Urinary bladder (tissue), 4 donors: ENCODE data around the gene KIF1B. TPM values are rescaled to one million over a fixed set of nuclear protein-coding genes. Genes with fewer than 3 reads are reported as not detected.
"Not testable (repeated sequence)": the region's sequence is repeated elsewhere in the genome, so short reads cannot be mapped to it uniquely, and the experiment has no call there.

Experiments used
- DNase-seq: peaks from one replicate; pipeline ENCODE4 v3.0.0-alpha.2; 2015; ENCODE audit errors: extremely low spot score
- H3K27ac ChIP-seq: one replicate; pipeline ENCODE4 v1.5.1; 2013; ENCODE audit warnings: low read depth, mild to moderate bottlenecking, moderate library complexity
- H3K36me3 ChIP-seq: one replicate; pipeline ENCODE4 v1.6.1; 2013; ENCODE audit warnings: mild to moderate bottlenecking, moderate library complexity; ENCODE audit not compliant: insufficient read depth
- H3K4me1 ChIP-seq: one replicate; pipeline ENCODE4 v1.6.1; 2013; ENCODE audit warnings: mild to moderate bottlenecking, moderate library complexity; ENCODE audit not compliant: insufficient read depth
- H3K4me3 ChIP-seq: one replicate; pipeline ENCODE4 v1.5.1; 2013; ENCODE audit warnings: low read depth, low read length
- WGBS: extraction: QIAGEN DNeasy Blood & Tissue Kit; methylation state at CpG from one replicate; pipeline ENCODE4 v1.1.7; 2013; 5-methylcytosine and 5-hydroxymethylcytosine counted together
- polyA plus RNA-seq: library from polyadenylated mRNA; stranded (reverse); fragments of 200-250 nt; gene quantifications from one replicate; pipeline ENCODE4 v1.2.3, GENCODE V29; 2013
- total RNA-seq: library from RNA; depleted of rRNA; stranded (reverse); fragments of >200 nt; gene quantifications from one replicate; pipeline ENCODE4 v1.2.3, GENCODE V29; 2014
- donor health status: healthy with polysubstance abuse.
- donor health status: healthy.

KIF1B gene
- total and polyA plus RNA-seq, 2 donors = 17.2 to 96.0 TPM

DNA sequence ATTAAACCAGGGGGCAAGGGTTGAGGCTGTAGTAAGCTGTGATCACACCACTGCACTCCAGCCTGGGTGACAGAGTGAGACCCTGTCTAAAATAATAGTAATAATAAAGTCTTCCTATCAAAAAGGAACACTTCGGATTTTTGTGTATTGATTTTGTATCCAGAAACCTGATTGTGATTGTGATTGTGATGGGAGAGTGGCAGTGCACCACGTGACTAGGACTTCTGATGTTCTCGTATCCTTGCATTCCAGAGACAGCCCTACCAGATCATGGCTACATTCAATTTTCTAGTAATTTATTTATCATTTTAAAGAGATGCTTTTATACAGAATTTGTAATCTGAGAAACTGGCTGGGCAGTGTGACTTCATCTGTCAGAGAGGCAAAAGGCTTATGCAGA is 2.6 kb upstream of the KIF1B start:
- Histone ChIP-seq H3K27ac (no peak overlapping the region), H3K36me3 (no peaks in the 10 kb centered on the region), H3K4me1 (peaks cover 1% of the 10 kb centered on the region), H3K4me3 (no peak overlapping the region)
- no peak for DNase-seq
- WGBS = 94% methylated on average over 3 of the region's 3 CpGs

GRCh38 chr1:10208537-10208936 is 1.8 kb upstream of the KIF1B start:
- no peak for DNase-seq
- 91% methylated on average over 11 of the region's 11 CpGs for WGBS

GRCh38 chr1:10209590-10209904 is 823 bp upstream of the KIF1B start:
- 3% methylated on average over 8 of the region's 8 CpGs for WGBS
- no peak for DNase-seq
- Histone ChIP-seq H3K4me3 (peak overlapping the region; percentile 99), H3K36me3 (no peaks in the 10 kb centered on the region), H3K4me1 (peaks cover 1% of the 10 kb centered on the region), H3K27ac (peak overlapping the region; percentile 95)

More at GRCh38 chr1:10208537-10208936, 1.8 kb upstream of the KIF1B start:
- no peaks in the 10 kb centered on the region for H3K36me3 ChIP-seq
- peaks cover 1% of the 10 kb centered on the region for H3K4me1 ChIP-seq
- no peak overlapping the region for H3K27ac ChIP-seq
- no peak overlapping the region for H3K4me3 ChIP-seq

- H3K4me3 ChIP-seq = peak overlapping the region; percentile 99
- peak overlapping the region; percentile 96 for H3K27ac ChIP-seq
- H3K36me3 ChIP-seq = no peaks in the 10 kb centered on the region
- peak; percentile 64 for DNase-seq
- peaks cover 1% of the 10 kb centered on the region for H3K4me1 ChIP-seq
- 1% methylated on average over 67 of the region's 69 CpGs for WGBS
Observed at GRCh38 chr1:10210841-10211804, 753 bp downstream of the KIF1B start.

- H3K27ac ChIP-seq = no peak overlapping the region
- H3K4me3 ChIP-seq = peak overlapping the region; percentile 99
- H3K4me1 ChIP-seq = peaks cover 1% of the 10 kb centered on the region
- no peaks in the 10 kb centered on the region for H3K36me3 ChIP-seq
- 13% methylated on average over 11 of the region's 11 CpGs for WGBS
- no peak for DNase-seq
Observed at GRCh38 chr1:10211805-10212410, 1.5 kb downstream of the KIF1B start.

DNA sequence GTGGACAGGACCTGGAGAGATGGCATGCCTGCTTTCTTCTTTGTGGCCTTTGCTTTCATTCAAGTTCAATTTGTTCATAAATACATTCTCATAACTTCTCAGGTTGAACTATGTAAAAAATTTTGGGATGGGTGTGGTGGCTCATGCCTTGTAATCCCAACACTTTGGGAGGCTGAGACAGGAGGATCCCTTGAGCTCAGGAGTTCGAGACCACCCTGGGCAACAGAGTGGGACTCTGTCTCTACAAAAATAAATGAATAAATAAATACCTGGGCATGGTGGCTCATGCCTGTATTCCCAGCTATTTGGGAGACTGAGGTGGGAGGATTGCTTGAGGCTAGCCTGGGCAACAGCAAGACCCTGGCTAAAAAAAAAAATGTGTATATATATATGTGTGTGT is 2.1 kb downstream of the KIF1B start:
- H3K4me3 ChIP-seq = no peak overlapping the region
- H3K4me1 ChIP-seq = peaks cover 1% of the 10 kb centered on the region
- H3K36me3 ChIP-seq = no peaks in the 10 kb centered on the region
- no peak for DNase-seq
- 77% methylated on average over 1 of the region's 1 CpG for WGBS
- H3K27ac ChIP-seq = peak overlapping the region; percentile 29

DNA sequence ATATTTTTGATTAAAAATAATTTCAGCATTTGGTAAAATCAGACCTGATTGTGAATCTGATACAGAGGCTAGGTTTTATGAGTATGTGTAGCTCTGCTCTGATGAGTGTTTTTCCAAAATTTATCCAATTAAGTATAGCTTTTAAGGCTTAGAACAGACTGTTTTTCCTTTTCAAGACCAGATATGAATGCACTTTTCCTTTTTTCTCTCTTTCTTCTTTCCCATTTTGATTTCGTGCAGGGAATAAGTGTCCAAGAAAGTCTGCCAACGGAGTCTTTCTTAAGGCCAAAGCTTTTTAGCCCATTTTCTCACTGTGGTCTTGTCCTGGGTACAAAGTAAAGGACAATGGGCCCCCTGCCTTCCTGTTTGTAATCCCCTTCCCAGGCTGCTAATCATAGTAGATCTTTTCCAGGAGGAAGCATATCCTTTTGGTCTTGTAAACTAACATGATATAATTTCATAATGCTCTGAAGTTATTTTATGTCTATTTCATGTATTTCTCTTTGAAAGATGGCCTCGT is 2.9 kb downstream of the KIF1B start:
- no peak overlapping the region for H3K4me3 ChIP-seq

GRCh38 chr1:10216090-10216749 is 5.8 kb downstream of the KIF1B start:
- WGBS = 57% methylated on average over 7 of the region's 7 CpGs
- Histone ChIP-seq H3K4me1 (peaks cover 1% of the 10 kb centered on the region), H3K36me3 (no peaks in the 10 kb centered on the region), H3K4me3 (no peak overlapping the region), H3K27ac (no peak overlapping the region)
- no peak for DNase-seq

More for the DNA sequence above, 2.9 kb downstream of the KIF1B start:
- Histone ChIP-seq H3K27ac (no peak overlapping the region), H3K36me3 (no peaks in the 10 kb centered on the region), H3K4me1 (peaks cover 1% of the 10 kb centered on the region)
- DNase-seq = no peak
- 36% methylated on average over 3 of the region's 3 CpGs for WGBS

DNA sequence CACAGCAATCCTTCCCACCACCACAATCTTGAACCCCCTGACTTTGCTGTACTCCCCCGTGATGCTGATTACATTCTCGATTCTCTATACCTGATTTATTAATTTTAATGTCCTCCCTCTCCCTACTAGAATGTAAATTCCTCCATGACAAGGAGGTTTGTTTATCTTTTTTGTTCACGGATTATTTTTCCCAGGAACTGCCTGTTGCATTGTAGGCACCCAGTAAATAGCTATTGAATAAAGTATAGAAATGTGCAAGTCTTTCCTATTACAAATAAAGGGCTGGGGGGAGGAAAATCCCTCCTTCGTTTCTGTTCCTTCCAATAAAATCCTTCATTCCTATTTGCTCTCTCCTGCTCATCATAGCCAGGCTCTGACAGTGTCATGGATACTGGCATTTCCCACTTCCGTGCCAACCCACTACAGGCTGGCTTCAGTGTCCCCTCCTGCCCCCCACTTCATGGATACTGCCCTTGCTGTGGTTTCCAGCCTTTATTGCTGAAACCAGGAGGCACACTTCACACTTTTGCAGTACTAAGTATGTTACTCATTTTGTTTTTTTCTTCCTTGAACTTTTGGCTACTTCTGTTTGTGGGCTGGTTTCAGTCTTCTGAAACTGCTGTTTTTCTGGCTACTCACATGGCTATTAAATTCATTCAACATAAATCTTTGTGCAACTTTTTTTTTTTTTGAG is 7.5 kb downstream of the KIF1B start:
- H3K4me3 ChIP-seq = no peak overlapping the region
- no peaks in the 10 kb centered on the region for H3K36me3 ChIP-seq
- H3K4me1 ChIP-seq = no peaks in the 10 kb centered on the region
- no peak overlapping the region for H3K27ac ChIP-seq
- no peak for DNase-seq
- WGBS = 36% methylated on average over 5 of the region's 5 CpGs

- no peaks in the 10 kb centered on the region for H3K36me3 ChIP-seq
- no peak overlapping the region for H3K27ac ChIP-seq
- H3K4me1 ChIP-seq = no peaks in the 10 kb centered on the region
- no peak overlapping the region for H3K4me3 ChIP-seq
- DNase-seq = no peak
Observed at GRCh38 chr1:10220200-10220599, 9.8 kb downstream of the KIF1B start.

DNA sequence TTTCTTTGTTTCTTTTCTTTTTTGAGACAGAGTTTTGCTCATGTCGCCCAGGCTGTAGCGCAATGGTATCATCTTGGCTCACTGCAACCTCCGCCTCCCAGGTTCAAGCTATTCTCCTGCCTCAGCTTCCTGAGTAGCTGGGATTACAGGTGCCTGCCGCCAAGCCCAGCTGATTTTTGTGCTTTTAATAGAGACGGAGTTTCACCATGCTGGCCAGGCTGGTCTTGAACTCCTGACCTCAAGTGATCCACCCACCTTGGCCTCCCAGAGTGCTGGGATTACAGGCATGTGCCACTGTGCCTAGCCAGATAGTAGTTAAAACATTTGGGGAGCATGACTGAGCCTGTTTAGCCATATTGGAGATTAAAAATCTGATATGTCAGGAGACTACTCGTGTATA is 10.3 kb downstream of the KIF1B start:
- H3K36me3 ChIP-seq, H3K4me3 ChIP-seq, DNase-seq, H3K27ac ChIP-seq, H3K4me1 ChIP-seq: not testable (repeated sequence)
- WGBS = 86% methylated on average over 6 of the region's 6 CpGs

DNA sequence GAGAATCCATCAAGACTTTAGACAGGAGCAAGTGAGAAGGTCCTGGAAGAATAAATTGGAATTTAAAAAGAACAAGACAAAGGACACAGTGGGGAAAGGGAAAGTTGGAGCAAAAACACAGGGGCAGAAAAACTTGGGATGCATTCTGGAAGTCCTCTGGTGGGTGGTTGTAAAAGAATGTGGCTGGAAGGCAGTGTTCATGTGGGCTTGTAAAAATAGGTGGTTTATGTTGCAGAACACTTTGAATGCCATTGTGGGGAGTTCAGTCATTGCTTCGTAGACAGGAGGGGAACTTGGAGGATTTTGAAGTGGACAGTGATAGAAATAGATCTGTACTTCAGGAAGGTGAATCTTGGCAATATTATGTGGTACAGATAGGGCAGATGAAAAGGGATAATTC is 15.2 kb downstream of the KIF1B start:
- Histone ChIP-seq H3K27ac (no peak overlapping the region), H3K4me3 (no peak overlapping the region), H3K4me1 (no peaks in the 10 kb centered on the region), H3K36me3 (no peaks in the 10 kb centered on the region)
- DNase-seq = no peak
- 39% methylated on average over 1 of the region's 1 CpG for WGBS

- Histone ChIP-seq H3K27ac (no peak overlapping the region), H3K4me1 (no peaks in the 10 kb centered on the region), H3K36me3 (no peaks in the 10 kb centered on the region), H3K4me3 (no peak overlapping the region)
- no peak for DNase-seq
- 71% methylated on average over 2 of the region's 2 CpGs for WGBS
Observed at GRCh38 chr1:10228528-10228927, 18.2 kb downstream of the KIF1B start.
